Ishikawa (cell line): ENCODE results near the gene SLCO4A1.

Experiments
- EP300 ChIP-seq: IDR thresholded peaks from 2 replicates; pipeline ENCODE4 v1.6.1; 2012; ENCODE audit warnings: borderline replicate concordance
- FOXM1 ChIP-seq: IDR thresholded peaks from 2 replicates; pipeline ENCODE4 v1.6.1; 2012; ENCODE audit warnings: low read depth, borderline replicate concordance
- MAX ChIP-seq: IDR thresholded peaks from 2 replicates; pipeline ENCODE4 v1.6.1; 2012
- TEAD4 ChIP-seq: IDR thresholded peaks from 2 replicates; pipeline ENCODE4 v1.6.1; 2012
- USF1 ChIP-seq: IDR thresholded peaks from 2 replicates; pipeline ENCODE4 v1.6.1; 2012

DNA sequence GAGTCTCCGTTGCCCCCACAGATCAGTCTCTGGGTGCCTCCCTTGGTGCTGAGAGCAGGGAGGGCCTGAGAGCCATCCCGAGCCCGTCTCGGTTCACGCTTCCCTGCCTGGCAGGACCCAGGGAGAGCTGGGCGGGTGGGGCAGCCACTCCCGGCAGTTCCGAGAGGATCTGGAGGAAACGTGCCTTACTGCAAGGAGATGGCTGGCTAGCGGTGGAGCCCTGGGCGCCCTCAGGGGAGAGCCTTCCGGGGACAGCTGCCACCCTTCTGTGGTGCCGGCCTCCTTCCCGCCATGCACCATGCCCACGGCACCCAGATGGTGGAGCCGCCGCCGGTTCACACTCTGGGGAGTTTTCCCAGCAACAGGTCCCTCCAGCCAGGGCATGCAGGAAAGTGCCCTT, 45.8 kb upstream of the SLCO4A1 start:
- TF ChIP-seq MAX (no peak), FOXM1 (no peak), EP300 (no peak), TEAD4 (no peak), USF1 (no peak)
